ENCODE results near the gene RALA. TPM values are rescaled to one million over a fixed set of nuclear protein-coding genes. Genes with fewer than 3 reads are reported as not detected.
"Not testable (repeated sequence)": the region's sequence is repeated elsewhere in the genome, so short reads cannot be mapped to it uniquely, and the experiment has no call there.

Gene RALA
- total RNA-seq, 2 experiments from 2014 or later: 29.1 to 31.1 TPM

GRCh38 chr7:39749177-39749576 lies 125.8 kb downstream of the RALA start:
- CTCF ChIA-PET: interaction anchor here (11.1 kb wide), 1 partner anchor 170 kb away, joined by 104 read pairs; no protein-coding TSS in a partner anchor
- POLR2A ChIA-PET: no interaction called here

GRCh38 chr7:39749717-39750116 lies 126.3 kb downstream of the RALA start:
- ChIA-PET CTCF (interaction anchor here (11.1 kb wide), 1 partner anchor 170 kb away, joined by 104 read pairs; no protein-coding TSS in a partner anchor), POLR2A (no interaction called here)

GRCh38 chr7:39750253-39751077 lies 127.1 kb downstream of the RALA start:
- CTCF ChIA-PET: interaction anchor here (0.9 to 11.1 kb wide), 2 partner anchors 170 to 171 kb away, joined by 3 to 104 read pairs; no protein-coding TSS in a partner anchor
- POLR2A ChIA-PET: interaction anchor here (0.6 kb wide), 1 partner anchor 198 kb away, joined by 6 read pairs; no protein-coding TSS in a partner anchor

- CTCF ChIA-PET, POLR2A ChIA-PET: not testable (repeated sequence)
These were observed 129.9 kb downstream of the RALA start for GRCh38 chr7:39753237-39753636.

GRCh38 chr7:39753823-39754325 lies 130.5 kb downstream of the RALA start:
- ChIA-PET POLR2A (no interaction called here), CTCF (no interaction called here)

- ChIA-PET POLR2A (no interaction called here), CTCF (no interaction called here)
These were observed 131.2 kb downstream of the RALA start for GRCh38 chr7:39754326-39755120.

GRCh38 chr7:39757604-39758003 lies 134.2 kb downstream of the RALA start:
- CTCF ChIA-PET: no interaction called here
- POLR2A ChIA-PET: no interaction called here

Other genes starting within 250 kb of the RALA start
- 10 to 100 TPM; 14.2 to 17.2 TPM for gene YAE1, start 57.2 kb upstream of the RALA start, total RNA-seq

Measured in activated CD8-positive, alpha-beta memory T cell treated with anti-CD3 and anti-CD28 coated beads for 36 hours (primary cell).